Glomerular endothelial cell (primary cell): ENCODE measurements around the gene RAB15. TPM values are rescaled to one million over a fixed set of nuclear protein-coding genes. Genes with fewer than 3 reads are reported as not detected.
A peak's percentile ranks its signal among the peaks of the same experiment; 100 is the strongest.
"Not testable (repeated sequence)": the region's sequence is repeated elsewhere in the genome, so short reads cannot be mapped to it uniquely, and the experiment has no call there.

Experiments
- DNase-seq: peaks from one replicate; pipeline ENCODE4 v3.0.0-alpha.2; 2011; ENCODE audit warnings: low read depth, low spot score; ENCODE audit errors: extremely low read depth
- total RNA-seq: library from RNA; depleted of rRNA; stranded (reverse); fragments of >200 nt; gene quantifications from 2 replicates; pipeline ENCODE4 v1.2.3, GENCODE V29; 2015

Gene RAB15
- total RNA-seq, 1 donor from 2014 or later: 19.0 TPM

DNA sequence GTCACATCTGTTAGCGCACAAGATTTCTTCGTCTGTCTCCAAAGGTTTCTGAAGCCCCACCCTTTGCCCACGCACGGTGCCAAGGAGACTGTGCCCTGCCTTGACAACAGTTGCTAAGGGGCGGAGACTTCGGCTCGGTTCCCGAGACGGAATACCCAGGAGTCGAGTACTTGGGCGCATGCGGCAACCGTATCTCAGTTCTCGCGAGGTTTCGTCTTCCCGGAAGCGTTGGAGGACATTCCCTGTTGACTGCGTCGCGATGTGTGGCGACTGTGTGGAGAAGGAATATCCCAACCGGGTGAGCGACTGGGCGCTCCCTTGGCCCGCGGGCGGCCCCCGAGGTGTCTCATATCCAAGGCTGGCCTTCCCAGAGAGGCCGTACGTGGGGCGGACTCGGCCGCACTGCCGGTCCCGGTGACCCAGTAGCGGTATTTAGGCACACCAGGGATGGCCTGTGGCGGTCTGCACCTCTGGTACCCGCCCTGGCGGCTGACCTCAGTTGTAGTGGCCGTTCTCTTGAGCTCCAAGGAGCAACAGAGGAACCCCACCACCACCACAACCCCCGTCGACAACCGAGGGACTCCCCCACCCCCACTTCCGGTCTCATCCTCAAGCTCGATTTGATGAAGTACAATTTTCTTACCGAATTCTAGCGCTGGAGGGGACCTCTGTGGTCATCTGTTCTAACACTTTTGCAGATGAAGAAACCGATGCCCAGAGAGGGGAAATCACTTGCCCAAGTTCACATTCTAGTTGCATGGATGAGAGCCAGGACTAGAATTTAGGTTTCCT lies 57.7 kb downstream of the RAB15 start, which contains the start of gene CHURC1:
TSS of gene CHURC1 (plus strand) at position 219 of the 792 bp plus-strand sequence. CDS start at position 260, 41 bp downstream.
- peak; percentile 91 for DNase-seq

DNA sequence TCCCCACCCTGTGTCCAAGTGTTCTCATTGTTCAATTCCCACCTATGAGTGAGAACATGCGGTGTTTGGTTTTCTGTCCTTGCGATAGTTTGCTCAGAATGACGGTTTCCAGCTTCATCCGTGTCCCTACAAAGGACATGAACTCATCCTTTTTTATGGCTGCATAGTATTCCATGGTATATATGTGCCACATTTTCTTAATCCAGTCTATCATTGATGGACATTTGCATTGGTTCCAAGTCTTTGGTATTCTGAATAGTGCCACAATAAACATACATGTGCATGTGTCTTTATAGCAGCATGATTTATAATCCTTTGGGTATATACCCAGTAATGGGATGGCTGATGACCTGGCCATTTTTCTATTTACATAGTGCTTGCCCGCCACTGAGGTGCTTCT lies 58.7 kb downstream of the RAB15 start:
- not testable (repeated sequence) for DNase-seq

DNA sequence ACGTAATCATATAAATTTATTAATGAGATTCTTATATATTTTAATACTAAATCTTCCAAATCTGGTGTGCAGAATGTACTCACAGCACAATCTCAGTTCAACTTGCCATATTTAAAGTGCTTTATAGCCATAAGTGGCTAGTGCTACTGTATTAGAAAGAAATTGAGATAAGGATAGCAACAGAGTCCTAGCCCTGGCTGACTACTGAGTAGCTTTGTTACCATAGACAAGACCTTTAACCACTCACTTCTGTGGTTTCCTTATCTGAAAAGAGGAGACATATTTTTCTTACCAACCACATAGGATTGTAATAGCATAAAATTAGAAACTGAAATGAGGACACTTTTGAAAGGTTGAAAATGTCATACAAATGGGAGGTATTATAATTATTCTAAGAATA lies 59.9 kb downstream of the RAB15 start:
- no peak for DNase-seq

DNA sequence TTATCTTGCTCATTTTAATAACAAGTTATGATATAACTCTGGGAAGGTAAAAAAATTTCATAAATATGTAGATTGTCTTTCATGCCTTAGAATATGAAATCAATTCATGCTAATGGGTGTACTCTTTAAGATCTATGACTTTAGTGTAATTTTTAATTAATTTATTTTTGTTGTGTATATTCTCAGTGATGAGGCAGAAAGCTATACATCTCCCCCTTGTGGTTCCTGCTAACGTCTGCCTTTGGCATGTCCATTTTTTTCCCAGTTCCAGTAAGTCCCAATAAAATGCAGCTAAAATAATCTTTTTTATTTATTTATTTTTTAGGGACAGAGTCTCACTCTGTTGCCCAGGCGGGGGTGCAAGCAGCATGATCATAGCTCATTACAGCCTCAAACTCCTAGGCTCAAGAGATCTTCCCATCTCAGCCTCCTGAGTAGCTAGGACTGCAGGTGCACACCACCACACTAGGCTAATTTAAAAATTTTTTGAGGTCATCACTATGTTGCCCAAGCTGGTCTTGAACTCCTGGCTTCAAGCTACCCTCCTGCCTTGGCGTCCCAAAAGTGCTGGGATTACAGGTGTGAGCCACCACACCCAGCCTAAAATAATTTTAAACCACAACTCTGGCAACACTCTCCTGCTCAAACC lies 61.2 kb downstream of the RAB15 start:
- DNase-seq: no peak

DNA sequence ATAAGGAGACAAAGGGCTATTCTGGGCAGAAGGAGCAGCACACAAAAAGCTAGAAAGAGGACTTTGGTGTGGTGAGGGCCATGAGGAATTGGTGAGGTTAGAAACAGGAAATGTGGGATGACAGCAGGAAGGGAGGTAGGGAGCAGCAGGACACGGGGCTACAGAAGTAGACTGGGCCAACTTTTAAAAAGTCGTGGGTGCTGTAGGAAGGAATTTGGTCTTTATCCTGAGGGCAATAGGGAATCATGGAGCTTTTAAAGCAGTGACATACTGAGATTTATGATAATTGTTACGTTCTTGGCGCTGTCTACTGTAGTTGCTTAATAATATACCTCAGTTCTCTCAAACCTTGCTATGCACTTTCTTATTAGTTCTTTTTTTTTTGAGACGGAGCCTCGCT lies 66.1 kb downstream of the RAB15 start:
- DNase-seq: no peak

DNA sequence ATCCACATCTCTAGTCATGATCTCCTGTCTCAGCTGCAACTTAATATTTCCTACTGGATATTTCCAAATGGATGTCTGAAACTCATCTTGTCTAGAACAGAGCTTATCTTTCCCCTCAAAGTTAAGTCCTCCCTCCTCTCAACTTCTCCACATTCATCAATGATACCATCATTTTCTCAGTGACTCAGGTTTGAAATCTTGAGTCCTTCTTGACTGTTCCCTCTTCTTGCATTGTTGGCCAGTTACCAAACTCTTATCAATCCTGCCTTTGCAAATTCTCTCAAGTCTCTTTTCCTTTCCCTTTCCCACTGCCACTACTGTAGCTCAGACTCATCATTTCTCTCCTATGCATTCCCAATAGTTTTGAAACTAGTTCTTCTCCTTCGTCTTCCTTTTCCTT lies 72.2 kb downstream of the RAB15 start:
- DNase-seq: no peak

Other genes with a start within 250 kb of the RAB15 start
- 0.10 and 0.23 TPM in 2 replicates for gene SPTB, start 92.4 kb downstream of the RAB15 start, total RNA-seq
- 44.2 and 46.0 TPM in 2 replicates for gene CHURC1, start 57.9 kb downstream of the RAB15 start, total RNA-seq
- gene GPX2, start 29.6 kb downstream of the RAB15 start, total RNA-seq: not detected in 2 replicates
- 15.1 and 18.8 TPM in 2 replicates for gene FNTB, start 14.6 kb upstream of the RAB15 start, total RNA-seq
- gene MAX, start 130.2 kb upstream of the RAB15 start, total RNA-seq: 54.2 and 64.3 TPM in 2 replicates